ENCODE results near the gene PGAM1. TPM values are rescaled to one million over a fixed set of nuclear protein-coding genes. Genes with fewer than 3 reads are reported as not detected.
"Not testable (repeated sequence)": the region's sequence is repeated elsewhere in the genome, so short reads cannot be mapped to it uniquely, and the experiment has no call there.

PGAM1 gene
- total RNA-seq, 4 donors from 2014 or later = 94.5 to 216 (median 124) TPM

DNA sequence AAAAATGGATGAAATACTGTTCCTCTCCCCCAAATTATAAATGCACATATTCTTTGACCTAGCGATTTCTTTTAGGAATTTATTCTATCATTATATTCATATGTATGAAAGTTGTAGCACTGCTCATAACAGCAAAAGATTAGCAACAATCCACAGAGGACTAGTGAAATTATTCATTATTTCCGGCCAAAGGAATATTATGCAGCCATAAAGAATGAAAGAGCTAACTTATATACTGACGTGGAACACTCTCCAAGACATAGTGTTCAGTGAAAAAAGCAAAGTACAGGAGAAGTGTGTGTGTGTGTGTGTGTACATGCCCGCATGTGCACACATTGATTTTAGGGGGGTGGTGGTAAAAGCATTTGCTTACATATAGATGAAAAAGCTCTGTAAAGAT is 48.9 kb downstream of the PGAM1 start:
- no peak for DNase-seq
- TF ChIP-seq POLR2AphosphoS5 (IDR thresholded peaks at IDR 0.05) (no peak), EP300 (IDR thresholded peaks at IDR 0.05; ENCODE audit: low read depth) (no peak), POLR2A (IDR thresholded peaks at IDR 0.05) (no peak)
- TF ChIP-seq, protein P1, sequence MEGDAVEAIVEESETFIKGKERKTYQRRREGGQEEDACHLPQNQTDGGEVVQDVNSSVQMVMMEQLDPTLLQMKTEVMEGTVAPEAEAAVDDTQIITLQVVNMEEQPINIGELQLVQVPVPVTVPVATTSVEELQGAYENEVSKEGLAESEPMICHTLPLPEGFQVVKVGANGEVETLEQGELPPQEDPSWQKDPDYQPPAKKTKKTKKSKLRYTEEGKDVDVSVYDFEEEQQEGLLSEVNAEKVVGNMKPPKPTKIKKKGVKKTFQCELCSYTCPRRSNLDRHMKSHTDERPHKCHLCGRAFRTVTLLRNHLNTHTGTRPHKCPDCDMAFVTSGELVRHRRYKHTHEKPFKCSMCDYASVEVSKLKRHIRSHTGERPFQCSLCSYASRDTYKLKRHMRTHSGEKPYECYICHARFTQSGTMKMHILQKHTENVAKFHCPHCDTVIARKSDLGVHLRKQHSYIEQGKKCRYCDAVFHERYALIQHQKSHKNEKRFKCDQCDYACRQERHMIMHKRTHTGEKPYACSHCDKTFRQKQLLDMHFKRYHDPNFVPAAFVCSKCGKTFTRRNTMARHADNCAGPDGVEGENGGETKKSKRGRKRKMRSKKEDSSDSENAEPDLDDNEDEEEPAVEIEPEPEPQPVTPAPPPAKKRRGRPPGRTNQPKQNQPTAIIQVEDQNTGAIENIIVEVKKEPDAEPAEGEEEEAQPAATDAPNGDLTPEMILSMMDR (IDR thresholded peaks at IDR 0.05) = no peak
- H3K4me3 ChIP-seq = no peak overlapping the region
- H3K27me3 ChIP-seq = no peaks in the 10 kb centered on the region
- 96% methylated on average over 4 of the region's 4 CpGs for WGBS, 2 donors (ENCODE audit: low coverage in 1 of 2)
- peaks cover 0 to 78% (median 36%) of the 10 kb centered on the region in 4 donors for H3K36me3 ChIP-seq
- in situ Hi-C loops (cut with MboI; ENCODE audit: low pct_ligation_motif_present in 1 of 4, low pct_unique_long_range_greater_than_20kb in 1 of 4, low sequenced_read_pairs in 3 of 4) (no loop called here), intact Hi-C loops (cut with DNase I; ENCODE audit: low total_unique reads) (no loop called here)
- H3K27ac ChIP-seq = no peak overlapping the region
- H3K9me3 ChIP-seq = no peaks in the 10 kb centered on the region
- no peaks in the 10 kb centered on the region for H3K4me1 ChIP-seq

DNA sequence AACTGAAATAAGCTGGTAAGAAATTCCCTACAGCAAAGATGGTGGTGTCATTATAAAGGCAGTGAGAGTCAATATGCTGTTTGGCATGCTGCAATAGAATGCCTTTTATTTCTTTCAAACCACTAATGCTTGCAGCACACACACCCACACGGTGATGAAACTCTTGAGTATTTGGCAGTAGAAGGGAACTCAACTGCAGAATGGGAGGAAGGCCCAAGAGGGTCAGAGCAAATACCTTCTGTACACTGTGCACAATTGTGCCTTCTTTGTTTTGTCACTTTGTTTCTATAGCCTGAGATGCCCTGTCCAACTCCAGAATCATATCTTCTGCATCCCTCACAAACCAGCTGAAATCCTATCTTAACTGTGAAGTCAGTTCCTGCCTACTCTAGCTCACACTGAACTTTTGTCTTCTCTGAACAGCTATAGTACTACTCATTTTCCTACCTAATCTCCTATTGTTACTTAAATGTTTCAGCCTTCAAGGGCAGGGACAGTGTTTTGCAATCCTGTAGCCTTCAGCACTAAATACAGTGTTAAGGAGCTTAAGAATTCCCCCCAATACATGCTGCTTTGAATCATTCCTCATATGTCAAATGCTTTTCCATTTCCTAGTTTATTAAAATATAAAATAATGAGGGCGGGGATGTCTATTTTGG is 50.1 kb downstream of the PGAM1 start:
- TF ChIP-seq, protein P1 (IDR thresholded peaks at IDR 0.05) = no peak
- TF ChIP-seq POLR2AphosphoS5 (IDR thresholded peaks at IDR 0.05) = no peak
- no peak for TF ChIP-seq EP300 (IDR thresholded peaks at IDR 0.05; ENCODE audit: low read depth)
- no peak for TF ChIP-seq POLR2A (IDR thresholded peaks at IDR 0.05)
- Histone ChIP-seq H3K36me3 (peaks cover 0 to 77% (median 38%) of the 10 kb centered on the region in 4 donors), H3K27me3 (no peaks in the 10 kb centered on the region), H3K27ac (no peak overlapping the region), H3K4me3 (no peak overlapping the region), H3K9me3 (no peaks in the 10 kb centered on the region), H3K4me1 (no peaks in the 10 kb centered on the region)
- DNase-seq = no peak
- intact Hi-C loops (cut with DNase I; ENCODE audit: low total_unique reads) (no loop called here), in situ Hi-C loops (cut with MboI; ENCODE audit: low pct_ligation_motif_present in 1 of 4, low pct_unique_long_range_greater_than_20kb in 1 of 4, low sequenced_read_pairs in 3 of 4) (no loop called here)
- WGBS, 2 donors (ENCODE audit: low coverage in 1 of 2) = 85 to 88% methylated on average over 1 to 2 of the region's 2 CpGs

DNA sequence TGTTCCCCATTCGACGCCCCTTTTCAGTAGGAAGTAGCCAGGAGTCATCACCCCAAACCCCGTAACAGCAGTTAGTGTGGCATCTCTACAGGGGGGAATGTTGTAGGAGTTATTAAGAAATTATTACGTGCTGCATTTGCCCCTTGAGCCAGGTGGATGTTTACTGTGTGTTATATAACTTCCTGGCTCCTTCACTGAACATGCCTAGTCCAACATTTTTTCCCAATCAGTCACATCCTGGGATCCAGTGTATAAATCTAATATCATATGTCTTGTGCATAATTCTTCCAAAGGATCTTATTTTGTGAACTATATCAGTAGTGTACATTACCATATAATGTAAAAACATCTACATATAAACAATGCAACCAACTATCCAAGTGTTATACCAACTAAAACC is 53.4 kb downstream of the PGAM1 start:
- H3K27me3 ChIP-seq; H3K27ac ChIP-seq; H3K4me1 ChIP-seq; H3K9me3 ChIP-seq; in situ Hi-C loops (cut with MboI; ENCODE audit: low pct_ligation_motif_present in 1 of 4, low pct_unique_long_range_greater_than_20kb in 1 of 4, low sequenced_read_pairs in 3 of 4); intact Hi-C loops (cut with DNase I; ENCODE audit: low total_unique reads); H3K4me3 ChIP-seq; DNase-seq: not testable (repeated sequence)
- H3K36me3 ChIP-seq = peaks cover 0 to 60% (median 24%) of the 10 kb centered on the region in 4 donors
- WGBS, 2 donors (ENCODE audit: low coverage in 1 of 2) = 85% methylated on average over 4 of the region's 4 CpGs; no CpG with 5 or more reads in 1 of the 2 donors

DNA sequence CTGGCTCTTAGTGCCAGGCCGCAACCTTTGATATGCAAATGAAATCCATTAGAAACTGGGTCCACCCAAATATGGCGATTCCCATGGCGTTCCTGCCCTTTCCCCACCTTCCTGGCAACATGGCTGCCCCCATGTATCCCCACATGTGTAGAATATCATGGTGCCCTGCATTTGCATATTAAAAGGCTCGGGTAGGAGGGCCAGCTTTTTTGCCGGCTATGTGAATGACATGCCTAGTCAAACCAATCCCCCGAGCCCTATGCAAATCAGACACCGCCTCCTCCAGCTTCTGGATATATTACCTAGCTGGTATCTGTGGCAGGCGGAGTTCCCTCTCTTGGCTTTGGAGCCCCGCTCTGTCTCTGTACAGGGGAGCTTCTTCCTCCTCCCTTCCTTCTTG is 53.9 kb downstream of the PGAM1 start:
- intact Hi-C loops (cut with DNase I; ENCODE audit: low total_unique reads) = no loop called here
- Histone ChIP-seq H3K36me3 (peaks cover 0 to 56% (median 24%) of the 10 kb centered on the region in 4 donors), H3K27ac (no peak overlapping the region), H3K4me3 (no peak overlapping the region), H3K4me1 (no peaks in the 10 kb centered on the region), H3K9me3 (no peaks in the 10 kb centered on the region), H3K27me3 (no peaks in the 10 kb centered on the region)
- no peak for DNase-seq
- 85 to 88% methylated on average over 5 to 9 of the region's 9 CpGs for WGBS, 2 donors (ENCODE audit: low coverage in 1 of 2)
- in situ Hi-C loops (cut with MboI; ENCODE audit: low pct_ligation_motif_present in 1 of 4, low pct_unique_long_range_greater_than_20kb in 1 of 4, low sequenced_read_pairs in 3 of 4) = no loop called here
- TF ChIP-seq EP300 (IDR thresholded peaks at IDR 0.05; ENCODE audit: low read depth) (no peak), POLR2A (IDR thresholded peaks at IDR 0.05) (no peak), POLR2AphosphoS5 (IDR thresholded peaks at IDR 0.05) (no peak)
- TF ChIP-seq, protein P1 (IDR thresholded peaks at IDR 0.05) = no peak

DNA sequence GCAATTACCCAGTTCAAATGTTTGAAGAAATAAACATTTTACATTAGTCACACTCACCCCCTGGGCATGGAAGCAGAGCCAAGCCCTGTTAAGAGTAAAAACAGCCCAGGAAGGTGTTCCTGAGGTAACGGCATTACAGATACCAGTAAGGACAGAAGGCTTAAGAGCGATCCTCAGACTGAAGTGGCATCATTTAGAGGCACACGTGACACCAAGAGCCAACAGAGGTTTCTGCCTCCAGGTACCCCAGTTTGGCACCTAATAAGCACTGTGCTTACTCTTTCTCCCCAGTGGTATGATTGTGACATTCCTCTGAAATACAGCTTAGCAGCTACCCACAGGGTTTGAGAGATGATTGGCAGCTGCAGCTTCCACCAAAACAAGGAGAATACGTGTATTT is 55.1 kb downstream of the PGAM1 start:
- Histone ChIP-seq H3K27me3 (no peaks in the 10 kb centered on the region), H3K9me3 (no peaks in the 10 kb centered on the region), H3K4me1 (peaks cover 0 to 3% (median 0%) of the 10 kb centered on the region in 4 donors), H3K4me3 (no peak overlapping the region), H3K36me3 (peaks cover 0 to 45% (median 20%) of the 10 kb centered on the region in 4 donors), H3K27ac (no peak overlapping the region)
- TF ChIP-seq EP300 (IDR thresholded peaks at IDR 0.05; ENCODE audit: low read depth) (no peak), POLR2AphosphoS5 (IDR thresholded peaks at IDR 0.05) (no peak), POLR2A (IDR thresholded peaks at IDR 0.05) (no peak)
- TF ChIP-seq, protein P1 (IDR thresholded peaks at IDR 0.05) = no peak
- DNase-seq = no peak
- intact Hi-C loops (cut with DNase I; ENCODE audit: low total_unique reads) = no loop called here
- in situ Hi-C loops (cut with MboI; ENCODE audit: low pct_ligation_motif_present in 1 of 4, low pct_unique_long_range_greater_than_20kb in 1 of 4, low sequenced_read_pairs in 3 of 4) = no loop called here
- WGBS, 2 donors (ENCODE audit: low coverage in 1 of 2) = 95 to 100% methylated on average over 2 to 4 of the region's 4 CpGs
